NCI-H748 (cell line): ENCODE data around the gene GPR171.
"Not testable (repeated sequence)": the region's sequence is repeated elsewhere in the genome, so short reads cannot be mapped to it uniquely, and the experiment has no call there.

Experiments
- DNase-seq: peaks from one replicate; lab custom pipeline; 2025; ENCODE audit not compliant: unreplicated experiment; lab: John Stamatoyannopoulos, UW

Gene GPR171

GRCh38 chr3:151203051-151203420, at the start of gene GPR171:
Gene GPR171 (minus strand): TSS chr3:151203216. CDS start chr3:151199386, 3,830 bp downstream.
- no peak for DNase-seq

DNA sequence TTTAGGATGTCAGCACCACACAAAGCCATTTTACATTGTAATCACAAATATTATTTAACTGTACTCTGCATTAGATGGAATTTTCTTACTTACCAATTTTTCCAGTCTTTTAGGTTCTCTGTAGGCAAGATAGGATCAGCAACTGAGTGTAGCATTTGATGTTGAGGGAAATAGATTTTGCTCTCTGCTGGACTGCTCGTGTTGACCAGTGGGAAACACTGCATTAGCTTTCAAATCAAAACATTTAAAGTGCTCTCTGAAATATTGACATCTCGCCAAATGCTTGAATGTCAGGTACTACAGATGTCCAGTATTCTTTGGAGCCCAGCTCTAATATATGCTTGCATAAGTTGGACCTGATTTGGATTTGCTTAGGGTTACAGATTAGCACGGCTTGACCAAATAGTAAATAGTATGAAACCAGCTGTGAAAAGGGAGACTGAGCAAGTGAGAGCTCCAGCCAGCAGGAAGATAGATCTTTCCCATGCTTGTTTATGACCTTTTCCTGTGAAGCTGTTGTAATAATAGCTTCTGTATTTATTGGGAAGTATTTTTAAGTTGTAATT, 45.8 kb upstream of the GPR171 start:
- DNase-seq = no peak

- DNase-seq = peak; percentile 5
Measured at GRCh38 chr3:151242006-151242405, 39.0 kb upstream of the GPR171 start.

GRCh38 chr3:151236736-151237135, 33.7 kb upstream of the GPR171 start:
- no peak for DNase-seq

- no peak for DNase-seq
Measured at GRCh38 chr3:151236316-151236715, 33.3 kb upstream of the GPR171 start.

DNA sequence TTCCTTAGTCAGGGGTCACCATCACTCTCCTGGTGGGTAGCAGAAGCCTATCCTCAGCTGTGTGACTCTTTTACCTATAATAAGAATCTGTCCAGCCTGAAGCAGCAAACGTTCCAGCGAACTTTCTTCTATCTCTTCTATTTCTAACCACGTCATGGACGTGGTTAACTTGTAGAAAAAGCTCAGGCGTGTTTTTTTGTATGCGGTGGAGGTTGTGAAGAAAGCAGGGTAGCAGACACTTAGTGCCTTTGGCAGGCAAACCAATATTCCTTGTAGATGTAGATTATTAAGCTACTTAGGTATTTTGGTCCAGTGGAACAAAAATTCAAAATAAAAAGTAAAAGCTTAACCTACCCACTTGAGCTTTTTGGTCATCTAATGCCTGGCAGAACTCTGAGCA, 31.8 kb upstream of the GPR171 start:
- DNase-seq = no peak

DNA sequence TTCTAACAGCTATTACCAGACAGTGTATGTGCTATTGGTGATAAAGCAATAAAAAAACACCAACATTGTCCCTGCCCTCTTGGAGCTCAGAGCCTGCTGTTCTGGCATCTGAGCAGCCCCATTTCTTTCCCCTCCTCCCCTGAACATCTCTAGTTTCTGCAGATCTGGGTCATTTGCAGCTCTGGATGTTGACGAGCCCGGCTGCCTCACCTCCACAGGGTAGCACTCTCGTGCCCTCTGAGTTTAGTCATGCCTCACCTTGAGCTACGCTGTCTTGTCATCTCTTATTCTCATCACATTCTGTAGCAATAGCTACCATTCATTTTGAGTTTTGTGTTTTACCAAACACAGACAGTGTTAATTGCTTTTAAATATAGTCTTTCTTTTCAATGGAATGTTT, 30.0 kb upstream of the GPR171 start:
- no peak for DNase-seq

DNA sequence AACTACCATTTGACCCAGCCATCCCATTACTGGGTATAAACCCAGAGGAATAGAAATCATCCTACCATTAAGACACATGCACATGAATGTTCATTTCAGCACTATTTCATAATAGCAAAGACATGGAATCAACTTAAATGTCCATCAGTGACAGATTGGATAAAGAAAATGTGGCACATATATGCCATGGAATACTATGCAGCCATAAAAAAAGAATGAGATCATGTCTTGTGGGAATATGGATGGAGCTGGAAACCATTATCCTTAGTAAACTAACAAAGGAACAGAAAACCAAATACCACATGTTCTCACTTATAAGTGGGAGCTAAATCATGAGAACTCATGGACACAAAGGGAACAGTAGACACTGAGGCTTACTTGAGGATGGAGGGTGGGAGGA, 29.4 kb upstream of the GPR171 start:
- not testable (repeated sequence) for DNase-seq

DNA sequence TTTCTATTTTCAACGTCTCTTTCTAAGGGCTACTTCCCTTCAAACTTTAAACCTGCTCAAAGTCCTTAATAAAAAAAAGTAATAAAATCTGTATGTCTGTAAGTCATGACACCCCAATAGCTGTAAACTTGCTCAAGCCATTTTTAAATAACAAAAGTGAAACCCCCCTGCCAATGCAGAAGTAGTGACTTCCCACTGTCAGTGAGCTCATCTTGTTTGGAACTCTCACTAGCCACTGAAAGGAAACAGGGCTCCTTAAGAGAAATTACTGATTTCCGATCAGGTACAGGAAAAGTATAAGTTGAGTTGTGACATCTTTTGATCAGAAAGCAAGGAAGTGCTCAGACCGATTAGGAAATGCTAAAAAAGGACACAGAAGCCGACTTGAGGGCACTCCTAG, 27.6 kb upstream of the GPR171 start:
- DNase-seq = no peak

GRCh38 chr3:151228666-151229040, 25.6 kb upstream of the GPR171 start:
- no peak for DNase-seq

- DNase-seq = peak; percentile 56
Measured at GRCh38 chr3:151227807-151228665, 25.0 kb upstream of the GPR171 start.

GRCh38 chr3:151227266-151227806, 24.3 kb upstream of the GPR171 start:
- DNase-seq = no peak

DNA sequence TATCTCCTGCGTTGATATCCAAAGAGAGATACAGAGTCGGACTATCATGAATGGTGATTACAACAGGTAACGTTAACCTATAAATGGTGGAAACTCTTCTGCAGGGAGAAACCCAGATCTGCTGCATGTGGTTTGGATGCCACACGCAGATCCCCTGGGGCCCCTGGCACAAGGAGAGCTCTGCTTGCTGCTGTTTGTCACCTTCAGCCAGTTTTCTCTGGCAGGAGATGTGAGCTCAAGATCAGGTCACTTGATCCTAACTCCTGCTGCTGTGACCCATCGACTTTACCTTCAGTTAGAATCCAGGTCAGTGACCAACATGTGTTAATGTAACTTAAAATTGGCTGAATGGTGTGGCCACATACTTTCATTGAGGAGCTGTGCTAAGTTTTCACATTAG, 23.8 kb upstream of the GPR171 start:
- DNase-seq = no peak

- DNase-seq = peak; percentile 13
Measured at GRCh38 chr3:151226088-151226563, 23.1 kb upstream of the GPR171 start.

GRCh38 chr3:151225040-151225975, 22.3 kb upstream of the GPR171 start:
- DNase-seq = no peak

DNA sequence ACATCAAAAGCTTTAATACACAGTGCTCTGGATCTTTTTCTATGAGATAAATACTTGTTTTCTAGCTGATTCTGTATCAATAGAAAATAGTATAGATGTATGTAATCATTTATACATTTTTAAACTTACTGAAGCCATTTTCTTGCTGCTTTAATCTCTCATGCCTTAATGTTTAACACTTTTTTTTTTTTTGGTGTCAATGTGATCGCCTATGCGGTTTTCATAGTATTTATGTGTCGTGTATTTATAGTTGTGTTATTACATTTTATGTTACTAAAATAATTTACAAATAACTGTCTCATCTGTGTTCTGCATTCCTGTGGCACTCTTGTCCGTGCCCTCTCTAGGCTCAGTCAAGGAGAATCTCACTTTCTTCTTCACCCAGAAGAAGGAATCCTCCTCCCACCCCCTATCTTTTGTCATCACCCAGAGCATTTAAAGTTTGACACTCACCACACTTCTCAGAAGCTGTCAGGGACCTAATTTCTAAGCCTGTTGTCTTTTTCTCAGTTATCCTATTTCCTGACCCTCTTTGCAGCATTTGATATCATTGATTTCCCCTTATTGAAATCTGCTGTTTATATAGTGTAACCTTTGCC, 21.4 kb upstream of the GPR171 start:
- no peak for DNase-seq

DNA sequence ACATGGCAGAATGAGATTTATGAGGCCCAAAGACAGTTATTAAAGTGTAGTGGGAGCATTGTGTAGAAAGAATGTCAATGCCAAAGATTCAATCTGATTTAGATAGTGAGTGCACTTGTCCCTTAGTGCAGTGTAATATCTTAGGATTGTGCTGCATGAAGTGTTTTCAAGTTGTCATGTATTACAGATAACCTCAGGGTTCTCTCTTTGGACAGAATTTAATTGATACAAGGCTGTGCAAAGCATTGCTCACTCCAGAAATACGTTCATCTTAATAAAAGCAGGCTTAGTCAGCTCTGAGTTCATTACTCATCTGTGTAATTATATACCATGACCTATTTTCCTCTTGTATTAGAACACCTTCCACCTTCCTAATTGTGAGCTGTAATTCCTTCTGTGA, 16.0 kb upstream of the GPR171 start:
- no peak for DNase-seq

DNA sequence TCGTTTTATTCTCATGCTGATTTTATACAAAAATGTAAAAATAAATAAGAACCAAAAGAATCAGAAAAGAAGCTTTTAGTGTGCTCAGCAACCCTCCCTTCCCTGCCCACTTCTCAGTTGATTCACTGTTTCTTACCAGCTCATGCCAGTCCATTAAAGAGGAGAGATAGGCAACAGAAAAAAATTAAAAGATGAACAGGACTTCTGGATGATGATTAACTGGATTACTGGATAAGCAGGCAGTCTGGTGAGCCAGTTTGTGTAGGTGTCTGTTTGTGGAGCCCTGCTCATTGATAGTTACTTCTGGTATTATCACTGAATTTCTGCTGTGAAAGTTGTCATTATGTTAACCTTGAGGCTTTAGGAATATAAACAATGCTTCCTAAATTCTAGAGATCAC, 15.1 kb upstream of the GPR171 start:
- DNase-seq = no peak

DNA sequence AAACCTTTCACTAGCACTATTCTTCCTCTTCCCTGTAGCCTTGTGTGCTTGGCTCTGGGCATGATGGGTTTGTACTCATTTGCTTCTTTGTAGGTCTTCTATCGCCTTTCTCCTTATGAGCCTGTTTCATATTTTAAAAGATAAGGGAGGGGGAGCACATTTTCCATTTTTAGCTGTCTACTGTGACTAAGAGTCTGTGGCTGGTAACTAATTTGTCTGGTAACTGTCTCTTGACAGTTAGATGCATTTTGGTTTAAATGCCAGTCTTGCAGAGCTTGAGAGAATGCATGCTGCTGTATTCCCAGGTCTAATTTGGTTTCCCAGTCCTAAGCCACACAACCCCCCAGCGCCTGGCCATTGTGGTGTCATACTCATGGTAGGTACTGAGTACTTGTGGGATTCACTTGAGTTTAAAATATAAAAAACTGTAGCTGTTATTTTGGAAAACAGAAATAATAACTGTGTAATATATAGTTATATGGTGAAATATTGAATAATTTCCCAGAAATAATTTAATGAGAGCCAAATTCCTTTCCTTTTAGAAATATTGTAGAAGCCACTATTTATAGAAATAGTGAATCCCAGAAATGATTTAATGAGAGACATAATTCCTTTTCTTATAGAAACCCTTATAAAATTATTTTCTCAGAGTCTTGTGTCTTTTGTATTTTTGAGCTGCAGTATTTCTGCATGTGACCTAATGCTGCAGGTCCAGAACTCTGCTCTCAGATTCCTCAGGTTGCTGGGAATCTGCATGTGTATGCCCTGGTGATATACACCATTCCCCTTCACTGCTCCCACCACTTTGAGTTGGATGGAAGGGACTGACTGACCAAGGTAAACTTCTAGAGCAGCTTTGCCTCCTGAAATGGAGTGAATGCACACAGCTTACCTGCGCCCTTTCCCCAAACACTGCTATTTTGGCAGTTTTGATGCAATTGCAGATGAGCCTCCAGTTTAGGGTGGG, 13.9 kb upstream of the GPR171 start:
- DNase-seq = no peak

GRCh38 chr3:151214459-151214858, 11.4 kb upstream of the GPR171 start:
- DNase-seq = no peak
